Heart left ventricle (tissue), 16 donors: ENCODE data around the gene POLR1C. TPM values are rescaled to one million over a fixed set of nuclear protein-coding genes. Genes with fewer than 3 reads are reported as not detected.

ENCODE experiments used
- ATAC-seq, 4 donors: fragments of 200-7000 bp; cut with Tn5 transposase; one replicate each; pipeline ENCODE4 v1.9.1; 2020 to 2022; ENCODE audit warnings: moderate library complexity in 4 of 4, mild to moderate bottlenecking in 3 of 4, moderate number of reproducible peaks in 1 of 4
- DNase-seq, 5 donors: peaks; one replicate each; pipeline ENCODE4 v3.0.0-alpha.2; 2020
- H3K27ac ChIP-seq, 12 donors: fragments of 200-600 bp; sonication (generic) in 4 of 12; one replicate each; pipeline versions ENCODE4 v1.5.0 to v1.8.0; 2016 to 2022; ENCODE audit warnings: mild to moderate bottlenecking in 2 of 12
- H3K27me3 ChIP-seq, 9 donors: fragments of 200-600 bp; sonication (generic) in 2 of 9; one replicate each; pipeline versions ENCODE4 v1.5.1 to v1.8.0; 2016 to 2022; ENCODE audit warnings: mild to moderate bottlenecking in 3 of 9
- H3K36me3 ChIP-seq, 9 donors: fragments of 200-600 bp; sonication (generic) in 2 of 9; one replicate each; pipeline versions ENCODE4 v1.5.0 to v1.8.0; 2018 to 2022; ENCODE audit warnings: mild to moderate bottlenecking in 2 of 9
- H3K4me1 ChIP-seq, 12 donors: fragments of 200-600 bp; sonication (generic) in 4 of 12; one replicate each; pipeline versions ENCODE4 v1.5.0 to v1.8.0; 2016 to 2022; ENCODE audit warnings: mild to moderate bottlenecking in 3 of 12
- H3K4me3 ChIP-seq, 12 donors: fragments of 200-600 bp; sonication (generic) in 4 of 12; one replicate each; pipeline versions ENCODE4 v1.5.0 to v1.8.0; 2017 to 2022; ENCODE audit warnings: mild to moderate bottlenecking in 9 of 12, moderate library complexity in 4 of 12
- H3K9me3 ChIP-seq, 12 donors: fragments of 200-600 bp; sonication (generic) in 4 of 12; one replicate each; pipeline versions ENCODE4 v1.5.0 to v1.8.0; 2016 to 2022; ENCODE audit warnings: mild to moderate bottlenecking in 1 of 12
- POLR2A ChIP-seq, 2 donors: fragments of 450-650 bp; IDR thresholded peaks; one replicate each; pipeline ENCODE4 v1.6.1; 2017; ENCODE audit warnings: antibody characterized with exemption in 2 of 2, mild to moderate bottlenecking in 2 of 2, moderate library complexity in 2 of 2
- WGBS, 4 donors: extraction: QIAGEN DNeasy Blood & Tissue Kit in 2 of 4; methylation state at CpG; one replicate each; pipeline versions ENCODE4 v1.1.5 to v1.1.7; 2013 to 2018; 5-methylcytosine and 5-hydroxymethylcytosine counted together
- intact Hi-C, 10 donors: fragments of 100-400 bp; cut with DNase I; formaldehyde crosslinking; loops; one replicate each; pipeline versions ENCODE4 v1.11.1 to v1.14.2; 2022
- polyA plus RNA-seq, 2 donors: library from polyadenylated mRNA; stranded (reverse); fragments of 200-250 nt; gene quantifications; one replicate each; pipeline ENCODE4 v1.2.3, GENCODE V29; 2013
- total RNA-seq, 9 donors: library from RNA; depleted of rRNA in 2 of 9; stranded (reverse); fragments of >200 nt in 2 of 9; fragmentation: NEBNext Ultra II Directional in 3 of 9; extraction: Animal tissue kit (Norgen Biotek cat#: 25700) in 3 of 9; gene quantifications; one replicate each; pipeline versions ENCODE4 v1.1.0 to v1.2.4, GENCODE V29; 2016 to 2023
- TF ChIP-seq, protein P1 (sequence below), 12 donors: fragments of 200-600 bp; sonication (generic) in 4 of 12; IDR thresholded peaks; one replicate each; pipeline versions ENCODE4 v1.5.0 to v1.8.0; 2018 to 2022; ENCODE audit warnings: antibody characterized with exemption in 12 of 12, mild to moderate bottlenecking in 5 of 12
- donor health status: ischemic (EF 13 %, LVEDD 7.1; RV severe dilation, severe dysfunction).
- donor health status: healthy with polysubstance abuse.
- donor health status: DM: no; HTN: yes; CAD: no.
- donor health status: DM: no; HTN: no; CAD: no.
- donor health status: ischemic (EF 25% LVEDD 6.9; RV normal size, moderate dysfunction).
- donor health status: ischemic (EF 25% LVEDD 5.7; RV mildly dilated, moderate dysfunction).
- donor health status: healthy.
- donor health status: DM: yes; HTN: yes; CAD: no.
- donor health status: ischemic (EF 35%, LVEDD 5.7; RV mildly dilated, moderate dysfunction).
- donor health status: nonischemic (EF 11% LVEDD 7.7; RV severe dilation, severe dysfunction).
- donor health status: DM: yes; HTN: yes; CAD: no.
- donor health status: PGD.
- donor health status: ischemic (EF 29% LVEDD 5.4; RV normal size, mild dysfunction).
- donor health status: nonischemic (EF 23%, LVEDD 6.1; RV moderate dilation, normal function).

The POLR1C gene
- total and polyA plus RNA-seq, 11 donors, result 9.5 to 52.9 (median 13.5) TPM

DNA sequence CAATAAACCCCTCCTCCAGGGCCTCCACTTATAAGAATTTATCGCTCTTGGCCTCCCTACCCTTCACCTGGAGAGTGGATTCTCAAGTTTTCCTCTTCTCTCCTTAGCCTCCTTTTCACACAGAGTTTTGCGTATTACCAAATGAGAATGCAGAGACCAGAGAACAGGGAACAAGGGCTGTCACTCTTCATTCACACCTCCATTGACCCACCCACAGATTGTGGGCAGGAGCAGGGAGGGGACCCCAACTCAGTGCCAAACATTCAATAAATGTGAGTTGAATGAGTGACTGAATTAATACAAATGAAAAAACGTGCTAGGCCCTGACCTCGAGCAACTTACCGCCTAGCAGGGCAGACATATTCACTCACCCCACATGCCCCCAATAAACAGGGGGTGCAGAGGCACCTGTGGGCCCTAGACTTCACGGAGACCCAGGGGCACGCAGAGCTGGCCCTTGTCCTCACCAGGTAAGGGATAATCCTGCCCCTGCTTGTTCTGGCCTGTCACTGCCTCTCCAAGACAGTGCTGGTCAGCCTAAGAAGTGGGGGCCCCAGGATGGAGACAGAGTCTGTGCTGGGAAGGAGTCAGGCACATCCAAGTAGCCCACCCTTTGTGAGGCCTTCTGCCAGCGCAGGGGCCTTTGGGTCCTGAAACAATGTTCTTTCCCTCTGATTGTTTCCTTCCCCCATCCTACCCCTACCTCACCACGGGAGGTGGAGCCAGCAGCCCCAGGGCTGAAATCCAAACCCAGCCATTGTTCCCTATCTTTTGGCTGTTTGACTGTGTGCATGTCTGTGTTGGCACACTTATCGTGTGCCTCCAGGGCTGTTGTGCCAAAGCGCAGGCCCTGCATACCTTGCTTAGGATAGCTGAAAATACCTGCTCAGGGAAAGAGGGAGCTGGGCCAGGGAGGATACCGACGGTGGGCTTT is 47.9 kb upstream of the POLR1C start:
- no peak for TF ChIP-seq POLR2A (IDR thresholded peaks at IDR 0.05)
- TF ChIP-seq, protein P1, sequence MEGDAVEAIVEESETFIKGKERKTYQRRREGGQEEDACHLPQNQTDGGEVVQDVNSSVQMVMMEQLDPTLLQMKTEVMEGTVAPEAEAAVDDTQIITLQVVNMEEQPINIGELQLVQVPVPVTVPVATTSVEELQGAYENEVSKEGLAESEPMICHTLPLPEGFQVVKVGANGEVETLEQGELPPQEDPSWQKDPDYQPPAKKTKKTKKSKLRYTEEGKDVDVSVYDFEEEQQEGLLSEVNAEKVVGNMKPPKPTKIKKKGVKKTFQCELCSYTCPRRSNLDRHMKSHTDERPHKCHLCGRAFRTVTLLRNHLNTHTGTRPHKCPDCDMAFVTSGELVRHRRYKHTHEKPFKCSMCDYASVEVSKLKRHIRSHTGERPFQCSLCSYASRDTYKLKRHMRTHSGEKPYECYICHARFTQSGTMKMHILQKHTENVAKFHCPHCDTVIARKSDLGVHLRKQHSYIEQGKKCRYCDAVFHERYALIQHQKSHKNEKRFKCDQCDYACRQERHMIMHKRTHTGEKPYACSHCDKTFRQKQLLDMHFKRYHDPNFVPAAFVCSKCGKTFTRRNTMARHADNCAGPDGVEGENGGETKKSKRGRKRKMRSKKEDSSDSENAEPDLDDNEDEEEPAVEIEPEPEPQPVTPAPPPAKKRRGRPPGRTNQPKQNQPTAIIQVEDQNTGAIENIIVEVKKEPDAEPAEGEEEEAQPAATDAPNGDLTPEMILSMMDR (IDR thresholded peaks at IDR 0.05), result no peak
- Histone ChIP-seq H3K36me3 (no peaks in the 10 kb centered on the region), H3K9me3 (no peaks in the 10 kb centered on the region), H3K27ac (peak overlapping the region in 10 of 12 donors; percentile 24 to 95 (median 72)), H3K27me3 (no peaks in the 10 kb centered on the region), H3K4me3 (no peak overlapping the region), H3K4me1 (peaks cover 0 to 29% (median 4%) of the 10 kb centered on the region in 12 donors)
- WGBS, 4 donors, result 45 to 55% (median 53%) methylated on average over 12 to 13 of the region's 13 CpGs
- peak; percentile 85 to 95 (median 92) for ATAC-seq
- intact Hi-C loops, result no loop called here
- peak in 3 of 5 donors; percentile 48 to 70 (median 59) for DNase-seq

DNA sequence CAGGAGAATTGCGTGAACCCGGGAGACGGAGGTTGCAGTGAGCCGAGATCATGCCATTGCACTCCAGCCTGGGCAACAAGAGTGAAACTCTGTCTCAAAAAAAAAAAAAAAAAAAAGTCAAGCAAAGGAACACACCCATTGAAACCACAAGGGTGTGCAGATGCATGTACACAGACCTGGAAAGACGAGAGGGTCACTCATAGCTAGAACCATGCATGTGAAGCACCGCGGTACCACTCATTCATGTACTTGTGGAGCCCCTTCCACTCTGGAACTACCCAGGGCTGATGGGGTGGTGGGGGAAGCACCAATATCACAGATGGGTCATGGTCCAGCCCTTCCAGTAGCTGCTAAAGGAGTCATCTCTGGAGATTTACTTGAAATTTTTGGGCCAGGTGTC is 46.9 kb upstream of the POLR1C start:
- 92 to 95% (median 92%) methylated on average over 7 of the region's 7 CpGs for WGBS, 4 donors
- Histone ChIP-seq H3K27me3 (no peaks in the 10 kb centered on the region), H3K4me3 (no peak overlapping the region), H3K27ac (peak overlapping the region in 5 of 12 donors; percentile 28 to 95 (median 79)), H3K9me3 (no peaks in the 10 kb centered on the region), H3K4me1 (peaks cover 0 to 29% (median 4%) of the 10 kb centered on the region in 12 donors), H3K36me3 (no peaks in the 10 kb centered on the region)
- TF ChIP-seq POLR2A (IDR thresholded peaks at IDR 0.05), result no peak
- TF ChIP-seq, protein P1 (IDR thresholded peaks at IDR 0.05), result no peak
- intact Hi-C loops, result no loop called here
- ATAC-seq (no peak), DNase-seq (no peak)

DNA sequence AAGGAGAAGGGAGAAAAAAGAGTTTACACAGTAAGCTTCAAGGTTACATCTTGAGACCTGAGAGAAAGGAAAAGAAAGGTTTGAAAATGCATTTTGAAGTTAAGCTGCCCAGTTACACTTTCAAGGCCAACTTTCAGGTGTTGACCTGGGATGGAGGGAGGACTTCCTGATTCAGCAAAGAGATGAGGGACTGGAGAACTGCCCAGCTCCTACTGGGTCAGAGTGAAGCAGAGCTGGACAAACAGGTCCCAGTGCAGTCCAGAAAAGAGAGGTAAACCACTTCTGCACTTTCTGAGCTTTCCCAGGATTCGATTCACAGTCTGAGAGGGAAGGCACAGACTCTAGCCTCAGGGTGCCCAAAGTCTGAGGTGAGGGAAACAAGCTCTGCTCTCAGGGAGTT is 45.5 kb upstream of the POLR1C start:
- Histone ChIP-seq H3K36me3 (no peaks in the 10 kb centered on the region), H3K27me3 (no peaks in the 10 kb centered on the region), H3K9me3 (no peaks in the 10 kb centered on the region), H3K4me1 (peaks cover 0 to 29% (median 4%) of the 10 kb centered on the region in 12 donors), H3K27ac (no peak overlapping the region), H3K4me3 (no peak overlapping the region)
- DNase-seq, result no peak
- WGBS, 4 donors, result 79 to 88% (median 85%) methylated on average over 1 of the region's 1 CpG
- intact Hi-C loops, result no loop called here
- no peak for ATAC-seq
- TF ChIP-seq, protein P1 (IDR thresholded peaks at IDR 0.05), result no peak
- no peak for TF ChIP-seq POLR2A (IDR thresholded peaks at IDR 0.05)

DNA sequence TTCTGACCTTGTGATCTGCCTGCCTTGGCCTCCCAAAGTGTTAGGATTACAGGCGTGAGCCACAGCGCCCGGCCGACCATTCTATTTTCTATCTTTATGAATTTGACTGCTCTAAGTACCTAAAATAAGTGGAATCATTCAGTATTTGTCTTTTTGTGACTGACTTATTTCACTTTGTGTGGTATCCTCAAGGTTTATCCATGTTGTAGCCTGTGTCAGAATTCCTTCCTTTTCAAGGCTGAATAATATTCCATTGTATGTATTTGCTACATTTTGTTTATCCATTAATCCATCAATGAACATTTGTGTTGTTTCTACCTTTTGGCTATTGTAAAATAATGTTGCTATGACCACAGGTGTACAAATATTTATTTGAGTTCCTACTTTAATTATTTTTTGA is 44.4 kb upstream of the POLR1C start:
- Histone ChIP-seq H3K4me1 (peaks cover 0 to 35% (median 4%) of the 10 kb centered on the region in 12 donors), H3K4me3 (no peak overlapping the region), H3K36me3 (no peaks in the 10 kb centered on the region), H3K9me3 (no peaks in the 10 kb centered on the region), H3K27ac (peak overlapping the region in 2 of 12 donors; percentile 12 to 26), H3K27me3 (no peaks in the 10 kb centered on the region)
- ATAC-seq (no peak), DNase-seq (no peak)
- 96 to 98% (median 96%) methylated on average over 4 of the region's 4 CpGs for WGBS, 4 donors
- intact Hi-C loops, result no loop called here
- TF ChIP-seq, protein P1 (IDR thresholded peaks at IDR 0.05), result no peak
- no peak for TF ChIP-seq POLR2A (IDR thresholded peaks at IDR 0.05)
